Thyroid gland (tissue), 4 donors: ENCODE data around the gene CREB5. TPM values are rescaled to one million over a fixed set of nuclear protein-coding genes. Genes with fewer than 3 reads are reported as not detected.
"Not testable (repeated sequence)": the region's sequence is repeated elsewhere in the genome, so short reads cannot be mapped to it uniquely, and the experiment has no call there.

Source experiments
- DNase-seq, 2 donors: peaks; one replicate each; pipeline ENCODE4 v3.0.0-alpha.2; 2019
- H3K27ac ChIP-seq, 3 donors: fragments of 200-600 bp; sonication (generic); 1 replicate in 2 of 3; 2 replicates in 1 of 3; pipeline ENCODE4 v1.5.1; 2016 to 2019; ENCODE audit warnings: mild to moderate bottlenecking in 1 of 3, moderate library complexity in 1 of 3
- H3K27me3 ChIP-seq: fragments of 200-600 bp; sonication (generic); one replicate; pipeline ENCODE4 v1.5.1; 2019
- H3K36me3 ChIP-seq, 2 donors: fragments of 200-600 bp; sonication (generic); one replicate each; pipeline ENCODE4 v1.5.1; 2016 to 2019
- H3K4me1 ChIP-seq, 2 donors: fragments of 200-600 bp; sonication (generic); one replicate each; pipeline ENCODE4 v1.5.1; 2017 to 2019
- H3K4me3 ChIP-seq, 3 donors: fragments of 200-600 bp; sonication (generic); replicated peaks in 1 of 3; 1 replicate in 2 of 3; 2 replicates in 1 of 3; pipeline ENCODE4 v1.5.1; 2016; ENCODE audit warnings: mild to moderate bottlenecking in 1 of 3
- H3K9me3 ChIP-seq: fragments of 200-600 bp; sonication (generic); one replicate; pipeline ENCODE4 v1.5.1; 2017
- CTCF ChIP-seq, 6 experiments: fragments of 200-600 bp in 3 of 6; fragments of 450-650 bp in 3 of 6; sonication (generic) in 3 of 6; IDR thresholded peaks; one replicate each; pipeline ENCODE4 v1.5.1; 2016 to 2019; ENCODE audit warnings: antibody characterized with exemption in 6 of 6, mild to moderate bottlenecking in 2 of 6, inconsistent platforms in 1 of 6, moderate library complexity in 1 of 6
- POLR2A ChIP-seq, 2 donors: fragments of 450-650 bp; IDR thresholded peaks; one replicate each; pipeline ENCODE4 v1.6.1; 2017; ENCODE audit warnings: antibody characterized with exemption in 2 of 2, mild to moderate bottlenecking in 2 of 2, moderate library complexity in 1 of 2
- WGBS, 2 donors: methylation state at CpG; one replicate each; pipeline ENCODE4 v1.1.5; 2017; 5-methylcytosine and 5-hydroxymethylcytosine counted together
- intact Hi-C: fragments of 100-400 bp; cut with DNase I; formaldehyde crosslinking; loops from one replicate; pipeline ENCODE4 v1.15.1; 2023
- total RNA-seq, 4 donors: library from RNA; depleted of rRNA; stranded (reverse); fragments of >200 nt; gene quantifications; one replicate each; pipeline ENCODE4 v1.2.3, GENCODE V29; 2016

CREB5 gene
- total RNA-seq, 4 donors from 2014 or later: 2.5 to 13.6 (median 6.5) TPM

- Histone ChIP-seq H3K4me3 (no peak overlapping the region), H3K27me3 (no peaks in the 10 kb centered on the region), H3K9me3 (no peaks in the 10 kb centered on the region), H3K36me3 (no peaks in the 10 kb centered on the region), H3K27ac (no peak overlapping the region), H3K4me1 (no peaks in the 10 kb centered on the region)
- DNase-seq: no peak
- no peak for TF ChIP-seq POLR2A (IDR thresholded peaks at IDR 0.05)
- no peak for TF ChIP-seq CTCF (IDR thresholded peaks at IDR 0.05)
- WGBS, 2 donors: 83 to 86% methylated on average over 6 of the region's 6 CpGs
- intact Hi-C loops: no loop called here
These were observed 401.1 kb downstream of the CREB5 start for GRCh38 chr7:28813243-28813962.

DNA sequence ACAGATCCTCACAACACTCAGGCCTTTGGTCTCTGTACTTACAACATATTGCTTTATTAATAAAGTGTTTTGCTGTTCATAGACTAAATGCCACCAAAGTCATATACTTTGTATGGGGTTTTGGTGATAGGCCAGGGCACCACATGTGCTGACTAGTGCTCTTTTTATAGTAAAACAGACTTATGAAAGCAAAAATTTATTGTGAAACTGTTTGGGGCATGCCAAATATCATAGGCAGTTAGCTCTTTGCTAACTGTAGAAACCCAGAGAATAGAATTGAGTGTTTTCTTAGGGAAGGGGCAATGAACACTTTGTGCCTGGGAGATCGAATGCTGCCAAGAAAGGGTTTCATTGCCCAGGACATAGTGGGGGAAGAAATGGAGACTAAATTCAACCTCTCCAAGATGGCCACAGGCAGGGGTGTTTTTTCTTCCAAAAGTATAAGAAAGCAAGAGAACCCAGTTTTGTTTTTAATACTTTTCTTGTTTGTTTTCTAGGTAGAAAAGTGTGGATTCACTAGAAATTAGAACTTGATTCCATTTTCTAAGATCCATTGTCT, 403.1 kb downstream of the CREB5 start:
- Histone ChIP-seq H3K4me1 (no peaks in the 10 kb centered on the region), H3K27ac (no peak overlapping the region), H3K4me3 (no peak overlapping the region), H3K36me3 (no peaks in the 10 kb centered on the region), H3K27me3 (no peaks in the 10 kb centered on the region), H3K9me3 (no peaks in the 10 kb centered on the region)
- WGBS, 2 donors: 25 to 69% methylated on average over 1 of the region's 1 CpG
- intact Hi-C loops: no loop called here
- DNase-seq: no peak
- TF ChIP-seq CTCF (IDR thresholded peaks at IDR 0.05) (no peak), POLR2A (IDR thresholded peaks at IDR 0.05) (no peak)

DNA sequence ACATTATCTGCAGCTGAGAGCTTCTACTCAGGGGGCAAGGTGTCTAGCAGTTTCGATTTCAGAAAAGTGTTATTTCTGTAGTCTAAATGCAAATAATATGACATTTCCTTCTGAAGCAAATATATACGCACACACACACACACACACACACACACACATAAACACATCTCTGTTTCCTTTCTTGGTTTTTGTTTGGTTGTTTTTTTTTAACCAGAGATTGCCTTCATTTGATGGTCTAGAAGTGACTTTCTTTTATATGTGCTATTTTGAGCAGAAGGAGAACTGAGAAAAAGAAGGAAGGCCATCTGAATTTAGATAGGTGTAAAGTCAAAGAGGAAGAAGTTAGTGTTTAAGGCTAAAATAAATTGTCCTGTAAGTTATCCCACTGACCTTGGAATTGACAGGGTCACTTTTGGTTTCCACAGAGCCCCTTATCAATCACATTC, 403.6 kb downstream of the CREB5 start:
- Histone ChIP-seq H3K4me1 (no peaks in the 10 kb centered on the region), H3K27me3 (no peaks in the 10 kb centered on the region), H3K36me3 (no peaks in the 10 kb centered on the region), H3K4me3 (no peak overlapping the region), H3K27ac (no peak overlapping the region), H3K9me3 (no peaks in the 10 kb centered on the region)
- intact Hi-C loops: no loop called here
- no peak for TF ChIP-seq CTCF (IDR thresholded peaks at IDR 0.05)
- 59 to 92% methylated on average over 2 of the region's 2 CpGs for WGBS, 2 donors
- no peak for DNase-seq

DNA sequence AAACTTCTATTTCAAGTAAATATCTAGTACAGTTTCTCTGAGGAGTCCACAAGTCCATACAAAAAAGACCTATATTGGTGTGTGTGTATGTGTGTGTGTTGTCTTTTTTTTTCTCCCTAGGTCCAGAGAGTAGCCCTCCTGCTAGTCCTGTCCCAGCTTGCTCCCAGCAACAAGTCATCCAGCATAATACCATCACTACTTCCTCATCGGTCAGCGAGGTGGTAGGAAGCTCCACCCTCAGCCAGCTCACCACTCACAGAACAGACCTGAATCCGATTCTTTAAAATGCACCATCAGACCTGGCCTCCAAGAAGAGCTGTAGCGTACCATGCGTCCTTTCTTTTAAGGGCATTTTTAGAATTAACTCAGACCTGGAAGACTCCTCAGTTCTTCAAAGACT, 406.7 kb downstream of the CREB5 start:
- H3K27ac ChIP-seq: no peak overlapping the region
- intact Hi-C loops: no loop called here
- no peaks in the 10 kb centered on the region for H3K36me3 ChIP-seq
- no peak for DNase-seq
- 85% methylated on average over 5 of the region's 5 CpGs for WGBS, 2 donors
- H3K4me1 ChIP-seq: no peaks in the 10 kb centered on the region
- no peak overlapping the region for H3K4me3 ChIP-seq
- no peak for TF ChIP-seq CTCF (IDR thresholded peaks at IDR 0.05)
- TF ChIP-seq POLR2A (IDR thresholded peaks at IDR 0.05): no peak
- H3K9me3 ChIP-seq: no peaks in the 10 kb centered on the region
- no peaks in the 10 kb centered on the region for H3K27me3 ChIP-seq

DNA sequence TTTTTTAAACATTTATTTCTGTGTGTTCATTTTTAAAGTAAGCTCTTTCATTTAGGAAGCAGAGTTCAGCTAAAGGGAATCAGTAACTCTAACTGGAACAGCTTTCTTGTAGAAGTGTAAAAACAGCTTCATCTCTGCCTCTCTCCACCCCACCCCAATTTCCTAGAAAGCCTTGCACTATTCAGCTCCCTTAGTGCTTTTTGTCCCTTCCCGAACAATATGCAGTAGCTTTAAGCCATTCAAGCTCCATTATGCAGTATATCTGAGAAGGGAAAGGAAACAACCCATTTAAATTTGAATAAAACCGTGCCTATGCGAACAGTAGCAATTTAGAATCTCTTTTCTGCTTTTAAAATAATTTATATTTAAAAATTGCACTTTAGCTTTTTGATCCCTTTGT, 411.3 kb downstream of the CREB5 start:
- H3K9me3 ChIP-seq: no peaks in the 10 kb centered on the region
- H3K4me3 ChIP-seq: no peak overlapping the region
- H3K36me3 ChIP-seq: no peaks in the 10 kb centered on the region
- H3K27me3 ChIP-seq: no peaks in the 10 kb centered on the region
- no peak for DNase-seq
- H3K27ac ChIP-seq: no peak overlapping the region
- TF ChIP-seq CTCF (IDR thresholded peaks at IDR 0.05): no peak
- no peak for TF ChIP-seq POLR2A (IDR thresholded peaks at IDR 0.05)
- 88 to 94% methylated on average over 3 of the region's 3 CpGs for WGBS, 2 donors
- no peaks in the 10 kb centered on the region for H3K4me1 ChIP-seq
- intact Hi-C loops: no loop called here

DNA sequence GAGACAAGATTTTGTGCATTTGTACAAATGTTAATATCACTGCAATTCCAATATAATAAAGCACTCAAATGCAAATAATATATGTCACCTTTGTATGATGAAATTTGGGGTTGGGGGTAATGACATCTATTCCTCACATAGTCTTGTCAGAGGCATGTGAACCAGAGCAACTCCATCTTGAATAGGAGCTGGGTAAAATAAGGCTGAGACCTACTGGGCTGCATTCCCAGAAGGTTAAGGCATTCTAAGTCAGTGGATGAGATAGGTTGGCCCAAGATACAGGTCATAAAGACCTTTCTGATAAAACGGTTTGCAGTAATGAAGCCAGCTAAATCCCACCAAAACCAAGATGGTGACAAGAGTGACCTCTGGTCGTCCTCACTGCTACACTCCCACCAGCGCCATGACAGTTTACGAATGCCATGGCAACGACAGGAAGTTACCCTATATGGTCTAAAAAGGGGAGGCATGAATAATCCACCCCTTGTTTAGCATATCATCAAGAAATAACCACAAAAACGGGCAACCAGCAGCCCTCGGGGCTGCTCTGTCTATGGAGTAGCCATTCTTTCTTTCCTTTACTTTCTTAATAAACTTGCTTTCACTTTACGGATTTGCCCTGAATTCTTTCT, 413.6 kb downstream of the CREB5 start:
- H3K9me3 ChIP-seq, H3K27me3 ChIP-seq, H3K4me3 ChIP-seq, DNase-seq, H3K36me3 ChIP-seq, H3K4me1 ChIP-seq, intact Hi-C loops, H3K27ac ChIP-seq: not testable (repeated sequence)
- WGBS, 2 donors: 91% methylated on average over 8 of the region's 8 CpGs
